Astrocyte (in vitro differentiated cells and primary cell): ENCODE results near the gene HTRA1. TPM values are rescaled to one million over a fixed set of nuclear protein-coding genes. Genes with fewer than 3 reads are reported as not detected.
A peak's percentile ranks its signal among the peaks of the same experiment; 100 is the strongest.

Experiments used
- DNase-seq: peaks from one replicate; pipeline ENCODE4 v3.0.0-alpha.2; 2010; ENCODE audit warnings: low read depth
- FAIRE-seq: peaks from 2 replicates; lab custom pipeline; 2011; peaks lifted over from hg19 to GRCh38; lab: Jason Lieb, UNC
- H2AFZ ChIP-seq: 2 replicates; pipeline ENCODE4 v1.6.0; 2012; ENCODE audit warnings: low read depth, low read length, inconsistent platforms
- H3K27ac ChIP-seq: 2 replicates; pipeline ENCODE4 v1.5.1; 2011; ENCODE audit warnings: low read depth, low read length, inconsistent platforms
- H3K27me3 ChIP-seq: 2 replicates; pipeline ENCODE4 v1.6.0; 2011; ENCODE audit warnings: low read length, inconsistent platforms; ENCODE audit not compliant: insufficient read depth
- H3K36me3 ChIP-seq: 2 replicates; pipeline ENCODE4 v1.5.1; 2011; ENCODE audit warnings: low read length, inconsistent platforms; ENCODE audit not compliant: insufficient read depth
- H3K4me1 ChIP-seq: 2 replicates; pipeline ENCODE4 v1.5.1; 2011; ENCODE audit warnings: low read length, inconsistent platforms; ENCODE audit not compliant: insufficient read depth
- H3K4me2 ChIP-seq: 2 replicates; pipeline ENCODE4 v1.6.0; 2012; ENCODE audit warnings: low read length, inconsistent platforms
- H3K4me3 ChIP-seq: 2 replicates; pipeline ENCODE4 v1.5.1; 2011; ENCODE audit warnings: low read depth, mild to moderate bottlenecking, low read length, inconsistent platforms; ENCODE audit not compliant: insufficient read depth
- H3K79me2 ChIP-seq: 2 replicates; pipeline ENCODE4 v1.6.0; 2012; ENCODE audit warnings: mild to moderate bottlenecking, low read length, inconsistent platforms; ENCODE audit not compliant: insufficient read depth
- H3K9ac ChIP-seq: 2 replicates; pipeline ENCODE4 v1.6.0; 2012; ENCODE audit warnings: mild to moderate bottlenecking, low read length, inconsistent platforms
- H3K9me3 ChIP-seq: 2 replicates; pipeline ENCODE4 v1.5.1; 2012; ENCODE audit warnings: low read depth, mild to moderate bottlenecking, low read length, inconsistent platforms; ENCODE audit not compliant: insufficient read depth
- H4K20me1 ChIP-seq: 2 replicates; pipeline ENCODE4 v1.6.0; 2012; ENCODE audit warnings: low read length, inconsistent platforms; ENCODE audit not compliant: insufficient read depth
- H3K27ac Mint-ChIP-seq: one replicate; pipeline ENCODE4 v1.8.0; 2021; ENCODE audit warnings: mild to moderate bottlenecking, mixed read lengths; ENCODE audit not compliant: unreplicated experiment
- H3K27me3 Mint-ChIP-seq: one replicate; pipeline ENCODE4 v1.8.0; 2021; ENCODE audit warnings: low read depth, mixed read lengths; ENCODE audit not compliant: unreplicated experiment
- H3K36me3 Mint-ChIP-seq: one replicate; pipeline ENCODE4 v1.8.0; 2021; ENCODE audit warnings: low read depth, mixed read lengths; ENCODE audit not compliant: unreplicated experiment
- H3K4me1 Mint-ChIP-seq: one replicate; pipeline ENCODE4 v1.8.0; 2021; ENCODE audit warnings: low read depth, mixed read lengths; ENCODE audit not compliant: unreplicated experiment
- H3K4me3 Mint-ChIP-seq: one replicate; pipeline ENCODE4 v1.8.0; 2021; ENCODE audit warnings: mild to moderate bottlenecking, moderate library complexity, mixed read lengths; ENCODE audit not compliant: unreplicated experiment
- H3K9me3 Mint-ChIP-seq: one replicate; pipeline ENCODE4 v1.8.0; 2021; ENCODE audit warnings: mild to moderate bottlenecking, mixed read lengths; ENCODE audit not compliant: unreplicated experiment
- EZH2 ChIP-seq: IDR thresholded peaks from 2 replicates; pipeline ENCODE4 v1.6.1; 2012; ENCODE audit warnings: mild to moderate bottlenecking, low read length, inconsistent platforms; ENCODE audit not compliant: insufficient read depth
- total RNA-seq: library from RNA; stranded (reverse); gene quantifications from 2 replicates; pipeline ENCODE4 v1.2.1, GENCODE V29; 2021
- TF ChIP-seq, protein P1 (sequence below): IDR thresholded peaks from 2 replicates; pipeline ENCODE4 v1.5.1; 2011; ENCODE audit warnings: low read depth, mild to moderate bottlenecking, inconsistent platforms, low read length, moderate library complexity; ENCODE audit not compliant: insufficient read depth

HTRA1 gene
- total RNA-seq, 1 donor from 2014 or later, result 34.9 TPM

DNA sequence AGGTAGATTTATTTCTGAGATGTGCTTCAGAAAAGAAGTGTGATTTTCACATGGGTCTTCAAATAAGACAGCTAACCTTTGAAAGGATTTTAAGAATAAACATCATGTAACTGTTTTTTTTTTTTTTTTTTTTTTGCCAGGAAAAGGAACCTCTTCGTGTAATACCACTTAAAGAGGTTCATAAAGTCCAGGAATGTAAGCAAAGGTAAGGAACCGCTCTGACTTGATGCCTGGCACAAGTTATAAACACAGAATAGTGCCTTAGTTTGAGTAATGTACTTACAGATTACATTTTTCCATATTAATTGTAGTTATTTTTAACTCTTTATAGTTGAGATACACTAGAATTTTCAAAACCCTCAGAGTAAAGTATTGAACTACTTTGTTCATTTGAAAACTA is 37.3 kb upstream of the HTRA1 start:
- H3K9me3 ChIP-seq, result no peaks in the 10 kb centered on the region
- H3K36me3 Mint-ChIP-seq, result peaks cover 2% of the 10 kb centered on the region
- no peak for DNase-seq
- peaks cover 6% of the 10 kb centered on the region for H3K4me1 Mint-ChIP-seq
- FAIRE-seq, result no peak
- no peaks in the 10 kb centered on the region for H3K79me2 ChIP-seq
- no peak overlapping the region for H3K27ac ChIP-seq
- peaks cover 3% of the 10 kb centered on the region for H3K4me1 ChIP-seq
- peaks cover 3% of the 10 kb centered on the region for H3K36me3 ChIP-seq
- no peaks in the 10 kb centered on the region for H3K27me3 ChIP-seq
- H3K9me3 Mint-ChIP-seq, result no peaks in the 10 kb centered on the region
- no peaks in the 10 kb centered on the region for H4K20me1 ChIP-seq
- no peak overlapping the region for H3K4me3 ChIP-seq
- H3K4me2 ChIP-seq, result no peak overlapping the region
- H2AFZ ChIP-seq, result no peak overlapping the region
- no peaks in the 10 kb centered on the region for H3K27me3 Mint-ChIP-seq
- TF ChIP-seq, protein P1, sequence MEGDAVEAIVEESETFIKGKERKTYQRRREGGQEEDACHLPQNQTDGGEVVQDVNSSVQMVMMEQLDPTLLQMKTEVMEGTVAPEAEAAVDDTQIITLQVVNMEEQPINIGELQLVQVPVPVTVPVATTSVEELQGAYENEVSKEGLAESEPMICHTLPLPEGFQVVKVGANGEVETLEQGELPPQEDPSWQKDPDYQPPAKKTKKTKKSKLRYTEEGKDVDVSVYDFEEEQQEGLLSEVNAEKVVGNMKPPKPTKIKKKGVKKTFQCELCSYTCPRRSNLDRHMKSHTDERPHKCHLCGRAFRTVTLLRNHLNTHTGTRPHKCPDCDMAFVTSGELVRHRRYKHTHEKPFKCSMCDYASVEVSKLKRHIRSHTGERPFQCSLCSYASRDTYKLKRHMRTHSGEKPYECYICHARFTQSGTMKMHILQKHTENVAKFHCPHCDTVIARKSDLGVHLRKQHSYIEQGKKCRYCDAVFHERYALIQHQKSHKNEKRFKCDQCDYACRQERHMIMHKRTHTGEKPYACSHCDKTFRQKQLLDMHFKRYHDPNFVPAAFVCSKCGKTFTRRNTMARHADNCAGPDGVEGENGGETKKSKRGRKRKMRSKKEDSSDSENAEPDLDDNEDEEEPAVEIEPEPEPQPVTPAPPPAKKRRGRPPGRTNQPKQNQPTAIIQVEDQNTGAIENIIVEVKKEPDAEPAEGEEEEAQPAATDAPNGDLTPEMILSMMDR, result no peak
- no peak for TF ChIP-seq EZH2
- no peak overlapping the region for H3K9ac ChIP-seq
- H3K27ac Mint-ChIP-seq, result no peak overlapping the region
- no peak overlapping the region for H3K4me3 Mint-ChIP-seq

DNA sequence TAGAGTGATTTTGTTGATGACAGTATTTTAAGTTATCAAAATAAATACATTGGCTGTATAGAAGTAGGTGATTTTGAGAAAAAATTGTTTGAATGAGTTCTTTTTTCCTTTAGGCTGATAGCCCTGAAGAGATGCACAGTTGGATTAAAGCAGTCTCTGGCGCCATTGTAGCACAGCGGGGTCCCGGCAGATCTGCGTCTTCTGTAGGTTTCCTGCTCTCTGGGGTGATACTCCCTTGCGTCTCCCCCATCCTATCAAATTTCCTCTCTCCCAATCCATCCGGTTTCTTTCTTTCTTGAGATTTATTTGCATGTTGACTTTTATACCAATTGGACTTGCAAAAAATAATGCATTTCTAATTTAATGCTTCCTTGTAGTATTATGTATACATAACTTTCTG is 34.5 kb upstream of the HTRA1 start:
- no peaks in the 10 kb centered on the region for H3K79me2 ChIP-seq
- H3K9ac ChIP-seq, result no peak overlapping the region
- H3K4me1 ChIP-seq, result no peaks in the 10 kb centered on the region
- Mint-ChIP-seq H3K27ac (no peak overlapping the region), H3K27me3 (no peaks in the 10 kb centered on the region), H3K9me3 (no peaks in the 10 kb centered on the region), H3K36me3 (peaks cover under 1% of the 10 kb centered on the region), H3K4me3 (no peak overlapping the region), H3K4me1 (no peaks in the 10 kb centered on the region)
- H4K20me1 ChIP-seq, result no peaks in the 10 kb centered on the region
- H3K4me3 ChIP-seq, result no peak overlapping the region
- DNase-seq (no peak), FAIRE-seq (no peak)
- H3K36me3 ChIP-seq, result peaks cover 6% of the 10 kb centered on the region
- no peak overlapping the region for H3K4me2 ChIP-seq
- H3K27me3 ChIP-seq, result no peaks in the 10 kb centered on the region
- no peaks in the 10 kb centered on the region for H3K9me3 ChIP-seq
- H2AFZ ChIP-seq, result no peak overlapping the region
- TF ChIP-seq, protein P1, result no peak
- TF ChIP-seq EZH2, result no peak
- H3K27ac ChIP-seq, result no peak overlapping the region

DNA sequence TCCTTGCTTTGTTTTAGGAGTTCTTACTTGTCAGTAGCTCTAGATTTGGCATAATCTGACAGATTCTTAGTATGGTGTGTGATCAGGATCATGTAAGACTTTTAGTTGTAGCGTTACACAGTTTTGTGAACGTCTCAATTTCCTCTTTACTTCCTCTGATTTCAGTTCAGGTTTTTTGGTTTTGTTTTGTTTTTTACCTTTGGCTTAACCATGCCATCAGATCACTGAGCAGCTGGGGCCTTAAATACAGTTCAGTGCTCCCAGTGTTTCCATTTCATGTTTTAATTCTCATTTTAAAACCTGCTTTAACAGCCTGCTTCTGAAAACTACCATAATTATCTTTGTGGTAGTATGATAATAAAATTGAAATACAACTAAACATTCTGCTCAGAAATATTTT is 34.1 kb upstream of the HTRA1 start:
- Histone ChIP-seq H4K20me1 (no peaks in the 10 kb centered on the region), H3K4me3 (no peak overlapping the region), H3K9me3 (no peaks in the 10 kb centered on the region), H3K36me3 (peaks cover 4% of the 10 kb centered on the region), H2AFZ (no peak overlapping the region), H3K4me1 (no peaks in the 10 kb centered on the region), H3K27ac (no peak overlapping the region), H3K4me2 (no peak overlapping the region), H3K27me3 (no peaks in the 10 kb centered on the region), H3K9ac (no peak overlapping the region), H3K79me2 (no peaks in the 10 kb centered on the region)
- Mint-ChIP-seq H3K9me3 (no peaks in the 10 kb centered on the region), H3K27me3 (no peaks in the 10 kb centered on the region), H3K4me1 (no peaks in the 10 kb centered on the region), H3K36me3 (no peaks in the 10 kb centered on the region), H3K4me3 (no peak overlapping the region), H3K27ac (no peak overlapping the region)
- DNase-seq (no peak), FAIRE-seq (peak; percentile 34)
- TF ChIP-seq, protein P1, result no peak
- TF ChIP-seq EZH2, result no peak
